ENCODE data around the gene ZFP3.

GRCh38 chr17:5110816-5111215 lies 32.5 kb downstream of the ZFP3 start:
- TF ChIP-seq POLR2AphosphoS5 (IDR thresholded peaks at IDR 0.05) (no peak), CTCF (IDR thresholded peaks at IDR 0.05) (no peak)

Data from stomach (tissue), 4 donors.